Measurements from ENCODE around the gene RNF26.

The RNF26 gene

GRCh38 chr11:119306373-119306890, 27.9 kb upstream of the RNF26 start:
- no peak for TF ChIP-seq CTCF (IDR thresholded peaks at IDR 0.05; ENCODE audit: low read depth, low read length)
- DNase-seq (ENCODE audit: low read depth in 2 of 2) = peak; percentile 57 to 90
- H3K4me3 ChIP-seq (replicated peaks in 1 of 2; ENCODE audit: low read depth in 2 of 2, low read length in 2 of 2) = no peak overlapping the region

GRCh38 chr11:119307219-119307618, 27.1 kb upstream of the RNF26 start:
- no peak overlapping the region for H3K4me3 ChIP-seq (replicated peaks in 1 of 2; ENCODE audit: low read depth in 2 of 2, low read length in 2 of 2)
- TF ChIP-seq CTCF (IDR thresholded peaks at IDR 0.05; ENCODE audit: low read depth, low read length) = no peak
- no peak for DNase-seq (ENCODE audit: low read depth in 2 of 2)

- no peak for TF ChIP-seq CTCF (IDR thresholded peaks at IDR 0.05; ENCODE audit: low read depth, low read length)
These were observed 26.4 kb upstream of the RNF26 start for GRCh38 chr11:119307974-119308373.

GRCh38 chr11:119309411-119309810, 24.9 kb upstream of the RNF26 start:
- DNase-seq (ENCODE audit: low read depth in 2 of 2) = no peak
- TF ChIP-seq CTCF (IDR thresholded peaks at IDR 0.05; ENCODE audit: low read depth, low read length) = no peak
- no peak overlapping the region for H3K4me3 ChIP-seq (replicated peaks in 1 of 2; ENCODE audit: low read depth in 2 of 2, low read length in 2 of 2)

More at GRCh38 chr11:119307974-119308373, 26.4 kb upstream of the RNF26 start:
- no peak overlapping the region for H3K4me3 ChIP-seq (replicated peaks in 1 of 2; ENCODE audit: low read depth in 2 of 2, low read length in 2 of 2)
- DNase-seq (ENCODE audit: low read depth in 2 of 2) = no peak

GRCh38 chr11:119309953-119310681, 24.2 kb upstream of the RNF26 start:
- TF ChIP-seq CTCF (IDR thresholded peaks at IDR 0.05; ENCODE audit: low read depth, low read length) = no peak
- no peak for DNase-seq (ENCODE audit: low read depth in 2 of 2)
- no peak overlapping the region for H3K4me3 ChIP-seq (replicated peaks in 1 of 2; ENCODE audit: low read depth in 2 of 2, low read length in 2 of 2)

GRCh38 chr11:119310682-119311052, 23.7 kb upstream of the RNF26 start:
- H3K4me3 ChIP-seq (replicated peaks in 1 of 2; ENCODE audit: low read depth in 2 of 2, low read length in 2 of 2) = no peak overlapping the region
- no peak for TF ChIP-seq CTCF (IDR thresholded peaks at IDR 0.05; ENCODE audit: low read depth, low read length)
- DNase-seq (ENCODE audit: low read depth in 2 of 2) = no peak
